Ishikawa (cell line): Measurements from ENCODE around the gene BIRC2.

Source experiments
- CEBPB ChIP-seq: IDR thresholded peaks from 2 replicates; pipeline ENCODE4 v1.6.1; 2012
- CREB1 ChIP-seq: IDR thresholded peaks from 2 replicates; pipeline ENCODE4 v1.6.1; 2012; ENCODE audit warnings: low read depth
- EP300 ChIP-seq: IDR thresholded peaks from 2 replicates; pipeline ENCODE4 v1.6.1; 2012; ENCODE audit warnings: borderline replicate concordance
- FOXM1 ChIP-seq: IDR thresholded peaks from 2 replicates; pipeline ENCODE4 v1.6.1; 2012; ENCODE audit warnings: low read depth, borderline replicate concordance
- NFIC ChIP-seq: IDR thresholded peaks from 2 replicates; pipeline ENCODE4 v1.6.1; 2012
- RAD21 ChIP-seq: IDR thresholded peaks from 2 replicates; pipeline ENCODE4 v1.6.1; 2012; ENCODE audit warnings: low read depth
- REST ChIP-seq: IDR thresholded peaks from 2 replicates; pipeline ENCODE4 v1.6.1; 2012; ENCODE audit warnings: low read depth, mild to moderate bottlenecking
- TAF1 ChIP-seq: IDR thresholded peaks from 2 replicates; pipeline ENCODE4 v1.6.1; 2012; ENCODE audit warnings: low read depth, mild to moderate bottlenecking
- TCF12 ChIP-seq: IDR thresholded peaks from 2 replicates; pipeline ENCODE4 v1.6.1; 2012; ENCODE audit warnings: low read depth

DNA sequence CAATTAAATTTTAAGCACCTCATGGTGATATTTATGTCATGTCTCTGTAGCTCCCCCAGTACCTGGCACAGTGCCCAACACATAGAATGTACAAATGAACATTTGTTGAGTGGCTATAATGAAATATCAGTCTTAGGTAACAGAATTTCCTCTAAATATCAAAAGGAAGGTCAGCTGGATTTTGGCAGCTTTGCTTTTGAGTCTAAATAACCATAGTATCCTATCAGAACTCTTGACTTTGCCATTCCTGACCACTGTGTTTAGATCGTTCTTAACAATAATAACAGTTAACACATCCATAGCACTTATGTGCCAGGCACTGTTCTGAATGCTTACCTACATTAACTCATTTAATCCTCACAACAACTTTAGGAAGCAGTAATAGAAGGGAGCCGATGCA lies 79.0 kb downstream of the BIRC2 start:
- TF ChIP-seq FOXM1 (no peak), CEBPB (no peak), TCF12 (no peak), EP300 (no peak), TAF1 (no peak), RAD21 (no peak), NFIC (no peak), CREB1 (no peak), REST (no peak)
